Colon (tissue), 2 donors: ENCODE measurements around the gene ATXN7L3.
"Not testable (repeated sequence)": the region's sequence is repeated elsewhere in the genome, so short reads cannot be mapped to it uniquely, and the experiment has no call there.

Experiments
- FAIRE-seq: peaks from 2 replicates; lab custom pipeline; 2012; peaks lifted over from hg19 to GRCh38; lab: Jason Lieb, UNC
- donor health status: control.
- donor health status: control.

ATXN7L3 gene

DNA sequence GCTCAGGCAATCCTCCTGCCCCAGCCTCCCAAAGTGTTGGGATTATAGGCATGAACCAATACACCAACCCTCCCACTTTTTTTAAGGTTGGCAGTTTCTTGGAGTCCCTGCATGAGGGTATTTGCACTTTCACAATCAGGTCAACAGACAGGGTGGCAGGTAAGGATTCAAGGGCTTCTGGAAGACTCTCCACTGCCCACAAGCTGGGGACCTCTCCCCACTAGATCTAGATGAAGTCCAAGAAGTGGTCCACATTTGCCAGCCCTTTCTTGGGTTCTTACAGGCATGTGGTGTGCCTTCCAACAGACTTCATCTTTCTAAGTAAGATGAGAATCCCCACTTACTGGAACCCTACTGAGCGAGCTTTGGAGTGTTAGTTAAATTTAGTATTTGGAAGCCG, 25.3 kb downstream of the ATXN7L3 start:
- FAIRE-seq: no peak

DNA sequence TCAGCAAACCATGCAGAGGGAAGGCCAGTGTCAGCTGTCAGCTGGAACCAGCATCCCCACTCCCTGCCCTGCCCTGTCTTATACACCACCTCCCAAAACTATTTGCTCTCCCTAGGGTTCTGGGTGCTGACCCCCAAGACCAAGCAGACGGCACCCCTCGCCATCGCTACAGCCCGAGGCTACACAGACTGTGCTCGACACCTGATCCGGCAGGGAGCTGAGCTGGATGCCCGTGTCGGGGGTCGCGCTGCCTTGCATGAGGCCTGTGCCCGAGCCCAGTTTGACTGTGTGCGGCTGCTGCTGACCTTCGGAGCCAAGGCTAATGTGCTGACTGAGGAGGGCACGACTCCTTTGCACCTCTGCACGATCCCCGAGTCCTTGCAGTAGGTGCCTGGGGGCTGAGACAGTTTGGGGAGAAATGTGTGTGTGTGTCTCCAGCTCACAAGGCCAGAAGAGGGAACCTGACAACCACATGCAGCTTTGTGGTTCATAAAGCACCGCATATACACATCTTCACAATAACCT, 27.7 kb downstream of the ATXN7L3 start:
- FAIRE-seq: no peak

- FAIRE-seq: no peak
Measured at GRCh38 chr17:44170499-44171201, 29.0 kb downstream of the ATXN7L3 start, which contains the start of gene ASB16. ASB16 (plus strand) TSS chr17:44170704; CDS start chr17:44170790, 86 bp downstream.

GRCh38 chr17:44170135-44170498, 29.6 kb downstream of the ATXN7L3 start:
- FAIRE-seq: no peak

- FAIRE-seq: no peak
Measured at GRCh38 chr17:44167181-44167861, 32.4 kb downstream of the ATXN7L3 start.

DNA sequence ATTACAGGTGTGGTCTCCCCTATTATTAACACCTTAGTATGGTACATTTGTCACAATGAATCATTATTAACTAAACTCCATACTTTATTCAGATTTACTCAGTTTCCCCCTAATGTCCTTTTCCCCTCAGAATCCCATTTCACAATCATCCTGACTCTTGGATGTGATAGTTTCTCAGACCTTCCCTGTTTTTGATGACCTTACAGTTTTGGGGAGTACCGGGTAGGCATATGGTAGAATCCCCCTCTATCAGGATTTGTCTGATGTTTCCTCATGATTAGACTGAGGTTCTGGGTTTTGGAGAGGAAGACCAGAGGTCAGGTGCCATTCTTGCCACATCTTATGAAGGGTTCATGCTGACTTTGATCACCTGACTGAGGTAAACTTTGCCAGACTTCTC, 35.2 kb downstream of the ATXN7L3 start:
- FAIRE-seq: no peak

- no peak for FAIRE-seq
Measured at GRCh38 chr17:44159519-44160210, 40.0 kb downstream of the ATXN7L3 start.

- no peak for FAIRE-seq
Measured at GRCh38 chr17:44155488-44155887, 44.2 kb downstream of the ATXN7L3 start.

GRCh38 chr17:44152875-44153274, 46.8 kb downstream of the ATXN7L3 start:
- FAIRE-seq: no peak

- no peak for FAIRE-seq
Measured at GRCh38 chr17:44149750-44150329, 49.8 kb downstream of the ATXN7L3 start.

GRCh38 chr17:44149066-44149465, 50.6 kb downstream of the ATXN7L3 start:
- not testable (repeated sequence) for FAIRE-seq

- no peak for FAIRE-seq
Measured at GRCh38 chr17:44147812-44148211, 51.9 kb downstream of the ATXN7L3 start.

GRCh38 chr17:44146375-44147346, 53.0 kb downstream of the ATXN7L3 start:
- no peak for FAIRE-seq

- FAIRE-seq: no peak
Measured at GRCh38 chr17:44144966-44145739, 54.5 kb downstream of the ATXN7L3 start.

DNA sequence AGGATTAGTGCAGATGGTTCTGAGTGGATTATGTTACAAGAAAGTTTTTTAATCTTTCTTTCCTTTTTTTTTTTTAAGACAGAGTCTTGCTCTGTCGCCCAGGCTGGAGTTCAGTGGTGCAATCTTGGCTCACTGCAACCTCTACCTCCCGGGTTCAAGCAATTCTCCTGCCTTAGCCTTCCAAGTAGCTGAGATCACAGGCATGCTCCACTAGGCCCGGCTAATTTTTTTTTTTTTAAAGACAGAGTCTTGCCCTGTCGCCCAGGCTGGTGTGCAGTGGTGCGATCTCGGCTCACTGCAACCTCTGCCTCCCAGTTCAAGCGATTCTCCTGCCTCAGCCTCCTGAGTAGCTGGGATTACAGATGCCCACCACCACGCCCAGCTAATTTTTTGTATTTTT, 55.8 kb downstream of the ATXN7L3 start:
- FAIRE-seq: not testable (repeated sequence)
